Activated CD4-positive, alpha-beta memory T cell treated with anti-CD3 and anti-CD28 coated beads for 36 hours (primary cell): ENCODE measurements around the gene ACVR1C. TPM values are rescaled to one million over a fixed set of nuclear protein-coding genes. Genes with fewer than 3 reads are reported as not detected.
"Not testable (repeated sequence)": the region's sequence is repeated elsewhere in the genome, so short reads cannot be mapped to it uniquely, and the experiment has no call there.

ENCODE experiments used
- CTCF ChIA-PET: fragments of 350-600 bp; sonication (Branson Sonifier 250); formaldehyde crosslinking; loops from one replicate; lab custom pipeline; 2021; ENCODE audit warnings: antibody characterized with exemption, inconsistent platforms; lab: Charles Lee
- POLR2A ChIA-PET: fragments of 350-600 bp; sonication (Branson Sonifier 250); formaldehyde crosslinking; loops from one replicate; lab custom pipeline; 2021; ENCODE audit warnings: antibody characterized with exemption; lab: Charles Lee
- DNase-seq: peaks from one replicate; pipeline ENCODE4 v3.0.0-alpha.2; 2020
- H3K27ac Mint-ChIP-seq: one replicate; pipeline ENCODE4 v1.8.0; 2021; ENCODE audit warnings: mixed read lengths
- H3K27me3 Mint-ChIP-seq: one replicate; pipeline ENCODE4 v1.8.0; 2021; ENCODE audit warnings: mixed read lengths
- H3K36me3 Mint-ChIP-seq: one replicate; pipeline ENCODE4 v1.8.0; 2021; ENCODE audit warnings: mixed read lengths
- H3K4me1 Mint-ChIP-seq: one replicate; pipeline ENCODE4 v1.8.0; 2021; ENCODE audit warnings: low read depth, mixed read lengths
- H3K4me3 Mint-ChIP-seq: one replicate; pipeline ENCODE4 v1.8.0; 2021; ENCODE audit warnings: mild to moderate bottlenecking, mixed read lengths
- H3K9me3 Mint-ChIP-seq: one replicate; pipeline ENCODE4 v1.8.0; 2021; ENCODE audit warnings: mixed read lengths
- intact Hi-C: fragments of 100-400 bp; cut with micrococcal nuclease; formaldehyde crosslinking; loops from one replicate; pipeline ENCODE4 v1.15.1; 2023
- total RNA-seq, 2 experiments: library from RNA; stranded (reverse); gene quantifications; one replicate each; pipeline ENCODE4 v1.2.3, GENCODE V29; 2021

ACVR1C gene
- total RNA-seq, 2 experiments from 2014 or later = 1.3 to 2.0 TPM

- Mint-ChIP-seq H3K4me3 (no peak overlapping the region), H3K27me3 (no peaks in the 10 kb centered on the region), H3K4me1 (no peaks in the 10 kb centered on the region), H3K27ac (no peak overlapping the region), H3K36me3 (no peaks in the 10 kb centered on the region), H3K9me3 (no peaks in the 10 kb centered on the region)
- ChIA-PET CTCF (interaction anchor here (0.9 to 1.4 kb wide), 3 partner anchors 8 to 57 kb away, joined by 4 to 5 read pairs (median 4); no protein-coding TSS in a partner anchor), POLR2A (no interaction called here)
- no peak for DNase-seq
- intact Hi-C loops = no loop called here
These were observed 55.9 kb downstream of the ACVR1C start for GRCh38 chr2:157572725-157573124.

GRCh38 chr2:157566623-157567022, 62.0 kb downstream of the ACVR1C start:
- H3K27me3 Mint-ChIP-seq, H3K36me3 Mint-ChIP-seq, CTCF ChIA-PET: not testable (repeated sequence)

GRCh38 chr2:157566113-157566512, 62.6 kb downstream of the ACVR1C start:
- H3K4me1 Mint-ChIP-seq, H3K36me3 Mint-ChIP-seq, H3K4me3 Mint-ChIP-seq, CTCF ChIA-PET, intact Hi-C loops, H3K9me3 Mint-ChIP-seq, H3K27ac Mint-ChIP-seq, H3K27me3 Mint-ChIP-seq, DNase-seq, POLR2A ChIA-PET: not testable (repeated sequence)

More at GRCh38 chr2:157566623-157567022, 62.0 kb downstream of the ACVR1C start:
- H3K4me3 Mint-ChIP-seq, intact Hi-C loops, H3K4me1 Mint-ChIP-seq, H3K9me3 Mint-ChIP-seq, H3K27ac Mint-ChIP-seq, DNase-seq, POLR2A ChIA-PET: not testable (repeated sequence)

- peaks cover 8% of the 10 kb centered on the region for H3K9me3 Mint-ChIP-seq
- no peak overlapping the region for H3K27ac Mint-ChIP-seq
- H3K4me3 Mint-ChIP-seq = no peak overlapping the region
- no peaks in the 10 kb centered on the region for H3K4me1 Mint-ChIP-seq
- H3K27me3 Mint-ChIP-seq = no peaks in the 10 kb centered on the region
- intact Hi-C loops = no loop called here
- POLR2A ChIA-PET = no interaction called here
- peaks cover 2% of the 10 kb centered on the region for H3K36me3 Mint-ChIP-seq
- no peak for DNase-seq
- CTCF ChIA-PET = no interaction called here
These were observed 63.1 kb downstream of the ACVR1C start for GRCh38 chr2:157565550-157565949.

- Mint-ChIP-seq H3K27me3 (no peaks in the 10 kb centered on the region), H3K36me3 (peaks cover 7% of the 10 kb centered on the region), H3K4me1 (peaks cover 16% of the 10 kb centered on the region), H3K4me3 (no peak overlapping the region), H3K9me3 (peaks cover 8% of the 10 kb centered on the region), H3K27ac (no peak overlapping the region)
- no peak for DNase-seq
- intact Hi-C loops = loop anchor here (5.0 kb wide), 1 partner anchor 37 kb away; no protein-coding TSS in a partner anchor
- CTCF ChIA-PET = interaction anchor here (0.7 kb wide), 1 partner anchor 61 kb away, joined by 3 read pairs; no protein-coding TSS in a partner anchor
- POLR2A ChIA-PET = no interaction called here
These were observed 68.8 kb downstream of the ACVR1C start for GRCh38 chr2:157559890-157560289.

- peaks cover 7% of the 10 kb centered on the region for H3K36me3 Mint-ChIP-seq
- H3K27ac Mint-ChIP-seq = no peak overlapping the region
- ChIA-PET POLR2A (no interaction called here), CTCF (interaction anchor here (0.7 kb wide), 1 partner anchor 60 kb away, joined by 3 read pairs; no protein-coding TSS in a partner anchor)
- H3K4me3 Mint-ChIP-seq = no peak overlapping the region
- no peaks in the 10 kb centered on the region for H3K27me3 Mint-ChIP-seq
- peaks cover 16% of the 10 kb centered on the region for H3K4me1 Mint-ChIP-seq
- intact Hi-C loops = loop anchor here (5.0 kb wide), 1 partner anchor 38 kb away; no protein-coding TSS in a partner anchor
- no peak for DNase-seq
- H3K9me3 Mint-ChIP-seq = peaks cover 8% of the 10 kb centered on the region
These were observed 69.2 kb downstream of the ACVR1C start for GRCh38 chr2:157559461-157559860.

GRCh38 chr2:157559061-157559460, 69.6 kb downstream of the ACVR1C start:
- DNase-seq = no peak
- H3K4me3 Mint-ChIP-seq = no peak overlapping the region
- POLR2A ChIA-PET = no interaction called here
- intact Hi-C loops = loop anchor here (5.0 kb wide), 1 partner anchor 38 kb away; no protein-coding TSS in a partner anchor
- no peaks in the 10 kb centered on the region for H3K27me3 Mint-ChIP-seq
- H3K4me1 Mint-ChIP-seq = peaks cover 16% of the 10 kb centered on the region
- no peak overlapping the region for H3K27ac Mint-ChIP-seq
- H3K9me3 Mint-ChIP-seq = peaks cover 8% of the 10 kb centered on the region
- CTCF ChIA-PET = interaction anchor here (0.7 kb wide), 1 partner anchor 60 kb away, joined by 3 read pairs; no protein-coding TSS in a partner anchor
- peaks cover 5% of the 10 kb centered on the region for H3K36me3 Mint-ChIP-seq

GRCh38 chr2:157557770-157558169, 70.9 kb downstream of the ACVR1C start:
- intact Hi-C loops = loop anchor here (5.0 kb wide), 1 partner anchor 40 kb away; no protein-coding TSS in a partner anchor
- CTCF ChIA-PET = no interaction called here

GRCh38 chr2:157540102-157540501, 88.6 kb downstream of the ACVR1C start:
- peaks cover 5% of the 10 kb centered on the region for H3K36me3 Mint-ChIP-seq
- no peak overlapping the region for H3K27ac Mint-ChIP-seq
- peaks cover 2% of the 10 kb centered on the region for H3K9me3 Mint-ChIP-seq
- no peak overlapping the region for H3K4me3 Mint-ChIP-seq
- no peaks in the 10 kb centered on the region for H3K4me1 Mint-ChIP-seq
- ChIA-PET CTCF (interaction anchor here (0.6 kb wide), 1 partner anchor 47 kb away, joined by 3 read pairs; no protein-coding TSS in a partner anchor), POLR2A (no interaction called here)
- DNase-seq = no peak
- intact Hi-C loops = no loop called here
- no peaks in the 10 kb centered on the region for H3K27me3 Mint-ChIP-seq

More at GRCh38 chr2:157557770-157558169, 70.9 kb downstream of the ACVR1C start:
- H3K4me3 Mint-ChIP-seq = no peak overlapping the region
- no peaks in the 10 kb centered on the region for H3K9me3 Mint-ChIP-seq
- DNase-seq = no peak
- POLR2A ChIA-PET = no interaction called here
- H3K27ac Mint-ChIP-seq = no peak overlapping the region
- peaks cover 16% of the 10 kb centered on the region for H3K4me1 Mint-ChIP-seq
- H3K36me3 Mint-ChIP-seq = peaks cover 5% of the 10 kb centered on the region
- no peaks in the 10 kb centered on the region for H3K27me3 Mint-ChIP-seq

GRCh38 chr2:157538064-157538463, 90.6 kb downstream of the ACVR1C start:
- CTCF ChIA-PET = no interaction called here

GRCh38 chr2:157536815-157537214, 91.8 kb downstream of the ACVR1C start:
- DNase-seq = no peak
- CTCF ChIA-PET = no interaction called here
- intact Hi-C loops = no loop called here
- Mint-ChIP-seq H3K27me3 (no peaks in the 10 kb centered on the region), H3K36me3 (peaks cover 5% of the 10 kb centered on the region), H3K4me3 (no peak overlapping the region), H3K9me3 (peaks cover 2% of the 10 kb centered on the region), H3K4me1 (no peaks in the 10 kb centered on the region), H3K27ac (no peak overlapping the region)
- POLR2A ChIA-PET = no interaction called here

More at GRCh38 chr2:157538064-157538463, 90.6 kb downstream of the ACVR1C start:
- H3K27me3 Mint-ChIP-seq = no peaks in the 10 kb centered on the region
- peaks cover 2% of the 10 kb centered on the region for H3K9me3 Mint-ChIP-seq
- intact Hi-C loops = no loop called here
- no peaks in the 10 kb centered on the region for H3K4me1 Mint-ChIP-seq
- DNase-seq = no peak
- H3K27ac Mint-ChIP-seq = no peak overlapping the region
- H3K4me3 Mint-ChIP-seq = no peak overlapping the region
- peaks cover 5% of the 10 kb centered on the region for H3K36me3 Mint-ChIP-seq
- POLR2A ChIA-PET = no interaction called here

- DNase-seq = no peak
- Mint-ChIP-seq H3K4me3 (no peak overlapping the region), H3K27ac (no peak overlapping the region), H3K9me3 (no peaks in the 10 kb centered on the region), H3K27me3 (no peaks in the 10 kb centered on the region), H3K4me1 (no peaks in the 10 kb centered on the region), H3K36me3 (no peaks in the 10 kb centered on the region)
- ChIA-PET CTCF (interaction anchor here (0.7 kb wide), 1 partner anchor 202 kb away, joined by 3 read pairs; no protein-coding TSS in a partner anchor), POLR2A (no interaction called here)
- intact Hi-C loops = no loop called here
These were observed 99.5 kb downstream of the ACVR1C start for GRCh38 chr2:157528963-157529751.
